HepG2 (cell line): ENCODE data around the gene ANKRD37. TPM values are rescaled to one million over a fixed set of nuclear protein-coding genes. Genes with fewer than 3 reads are reported as not detected.

Experiments
- BCLAF1 ChIP-seq: fragments of 450-650 bp; IDR thresholded peaks from 2 replicates; pipeline ENCODE4 v1.6.1; 2017; ENCODE audit warnings: mild to moderate bottlenecking
- FOXO1 ChIP-seq: sonication (generic); formaldehyde crosslinking; IDR thresholded peaks from 2 replicates; pipeline ENCODE4 v1.4.0; 2020; ENCODE audit warnings: missing genetic modification reagents
- GZF1 ChIP-seq: sonication (generic); formaldehyde crosslinking; IDR thresholded peaks from 2 replicates; pipeline ENCODE4 v1.5.1; 2020; ENCODE audit warnings: mild to moderate bottlenecking, missing genetic modification reagents
- HIVEP1 ChIP-seq: sonication (generic); formaldehyde crosslinking; IDR thresholded peaks from 2 replicates; pipeline ENCODE4 v1.4.0; 2020; ENCODE audit warnings: mild to moderate bottlenecking, missing genetic modification reagents
- KLF6 ChIP-seq: IDR thresholded peaks from 2 replicates; pipeline ENCODE4 v1.8.0; 2016; ENCODE audit warnings: missing biosample characterization, missing genetic modification reagents
- MXI1 ChIP-seq: IDR thresholded peaks from 3 replicates; pipeline ENCODE4 v1.6.1; 2012; ENCODE audit warnings: low read depth, low read length, inconsistent platforms, borderline replicate concordance
- POLR2AphosphoS2 ChIP-seq: IDR thresholded peaks from 2 replicates; pipeline ENCODE4 v1.6.1; 2011; ENCODE audit warnings: low read depth, low read length, improper control_type of control experiment
- SP1 ChIP-seq, 2 experiments: fragments of 450-650 bp in 1 of 2; sonication (generic) in 1 of 2; formaldehyde crosslinking in 1 of 2; IDR thresholded peaks; 2 replicates each; pipeline versions ENCODE4 v1.4.0 to v1.6.1; 2016 to 2020; ENCODE audit warnings: missing genetic modification reagents in 1 of 2
- TCF12 ChIP-seq, 2 experiments: fragments of 450-650 bp in 1 of 2; sonication (generic) in 1 of 2; formaldehyde crosslinking in 1 of 2; IDR thresholded peaks; 2 replicates each; pipeline versions ENCODE4 v1.6.1 to v1.8.0; 2017 to 2022; ENCODE audit warnings: antibody characterized with exemption in 1 of 2, mild to moderate bottlenecking in 1 of 2, missing genetic modification reagents in 1 of 2, moderate library complexity in 1 of 2
- TEAD3 ChIP-seq: optimal IDR thresholded peaks from 2 replicates; pipeline ENCODE3; 2016; ENCODE audit warnings: borderline replicate concordance
- ZFP90 ChIP-seq: sonication (generic); formaldehyde crosslinking; IDR thresholded peaks from 2 replicates; pipeline ENCODE4 v1.8.0; 2022; ENCODE audit warnings: missing genetic modification reagents, mild to moderate bottlenecking, inconsistent platforms, borderline replicate concordance
- ZNF232 ChIP-seq: sonication (generic); formaldehyde crosslinking; IDR thresholded peaks from 2 replicates; pipeline ENCODE4 v1.4.0; 2020; ENCODE audit warnings: missing genetic modification reagents, borderline replicate concordance
- ZNF34 ChIP-seq: sonication (generic); formaldehyde crosslinking; IDR thresholded peaks from 2 replicates; pipeline ENCODE4 v1.4.0; 2020; ENCODE audit warnings: mild to moderate bottlenecking, missing genetic modification reagents, borderline replicate concordance
- ZNF441 ChIP-seq: sonication (generic); formaldehyde crosslinking; IDR thresholded peaks from 2 replicates; pipeline ENCODE4 v1.7.0; 2021; ENCODE audit warnings: missing genetic modification reagents, borderline replicate concordance
- ZNF687 ChIP-seq: sonication (generic); formaldehyde crosslinking; IDR thresholded peaks from 2 replicates; pipeline ENCODE4 v1.5.1; 2020; ENCODE audit warnings: mild to moderate bottlenecking, missing genetic modification reagents, moderate library complexity
- ZNF704 ChIP-seq: sonication (generic); formaldehyde crosslinking; IDR thresholded peaks from 2 replicates; pipeline ENCODE4 v1.8.1; 2023; ENCODE audit warnings: mild to moderate bottlenecking, inconsistent platforms, moderate library complexity, missing genetic modification reagents, borderline replicate concordance
- ZNF784 ChIP-seq: sonication (generic); formaldehyde crosslinking; IDR thresholded peaks from 2 replicates; pipeline ENCODE4 v1.5.1; 2020; ENCODE audit warnings: missing genetic modification reagents, mild to moderate bottlenecking, borderline replicate concordance
- polyA plus RNA-seq, 8 experiments: library from polyadenylated mRNA; depleted of rRNA in 3 of 8; stranded (reverse) in 7 of 8; unstranded in 1 of 8; fragments of >200 nt; fragmentation: Illumina TruSeq in 4 of 8; extraction: Trizol in 4 of 8; gene quantifications; 2 replicates each; pipeline versions ENCODE4 v1.2.1 to v1.2.3, GENCODE V29; 2011 to 2016; ENCODE audit warnings: low read depth in 4 of 8, missing spikeins in 1 of 8, mixed read lengths in 1 of 8; ENCODE audit not compliant: insufficient read depth in 1 of 8
- total RNA-seq, 5 experiments: library from RNA; depleted of rRNA; stranded (reverse); fragments of >200 nt; fragmentation: Illumina TruSeq; extraction: Trizol; gene quantifications; 2 replicates each; pipeline ENCODE4 v1.2.3, GENCODE V29; 2016; ENCODE audit warnings: low read depth in 1 of 5

The ANKRD37 gene
- total and polyA plus RNA-seq, 2 of the 13 experiments (the other 11 are each of a cell fraction or from before 2014, with no cell fraction given), result 2.2 to 51.4 TPM

- TF ChIP-seq KLF6 (CRISPR knock-in tag), result peak; percentile 86; the same call in 1 of the 2 replicates
- TF ChIP-seq ZNF34 (CRISPR knock-in tag), result peak; percentile 78
- no peak for TF ChIP-seq BCLAF1
- TF ChIP-seq ZFP90 (CRISPR knock-in tag), result peak; percentile 86; the same call in 1 of the 2 replicates
- TF ChIP-seq ZNF441 (CRISPR knock-in tag), result peak; percentile 79
- TF ChIP-seq SP1 (IDR thresholded peaks at IDR 0.05), result no peak
- TF ChIP-seq SP1 (CRISPR knock-in tag; IDR thresholded peaks at IDR 0.05), result peak; percentile 88
- TF ChIP-seq HIVEP1, result peak; percentile 92
- TF ChIP-seq FOXO1 (CRISPR knock-in tag), result peak; percentile 47; the same call in 1 of the 2 replicates
- TF ChIP-seq TCF12 (IDR thresholded peaks at IDR 0.05), result no peak
- TF ChIP-seq TCF12 (CRISPR knock-in tag; IDR thresholded peaks at IDR 0.05), result peak; percentile 77; the same call in 1 of the 2 replicates
- TF ChIP-seq POLR2AphosphoS2, result no peak
- TF ChIP-seq GZF1, result peak; percentile 60; the same call in 1 of the 2 replicates
- peak; percentile 48 for TF ChIP-seq TEAD3 (CRISPR knock-in tag)
- peak; percentile 85 for TF ChIP-seq ZNF687
- TF ChIP-seq ZNF704 (CRISPR knock-in tag), result peak; percentile 84; the same call in 1 of the 2 replicates
- peak; percentile 45 for TF ChIP-seq ZNF784 (CRISPR knock-in tag)
- TF ChIP-seq MXI1, result peak; percentile 97
- TF ChIP-seq ZNF232 (CRISPR knock-in tag), result peak; percentile 72; the same call in 1 of the 2 replicates
Observed at GRCh38 chr4:185425647-185426352, 29.2 kb downstream of the ANKRD37 start, which contains the start of gene UFSP2 (continued).
